PFSK-1 (cell line): ENCODE data around the gene FRMPD4.

Source experiments
- POLR2AphosphoS5 ChIP-seq: IDR thresholded peaks from 2 replicates; pipeline ENCODE4 v1.6.1; 2012; ENCODE audit warnings: low read depth, mild to moderate bottlenecking, control low read depth, low read length, moderate library complexity
- SIN3A ChIP-seq: IDR thresholded peaks from 2 replicates; pipeline ENCODE4 v1.6.1; 2012; ENCODE audit warnings: mild to moderate bottlenecking, low read length, moderate library complexity, borderline replicate concordance; ENCODE audit not compliant: insufficient read depth
- TAF1 ChIP-seq: IDR thresholded peaks from 2 replicates; pipeline ENCODE4 v1.6.1; 2012; ENCODE audit warnings: low read length, control low read depth, borderline replicate concordance; ENCODE audit not compliant: insufficient read depth
- TF ChIP-seq, protein P1 (sequence below), 2 experiments: IDR thresholded peaks; 2 replicates each; pipeline versions ENCODE4 v1.6.1 to v1.8.0; 2011 to 2012; ENCODE audit warnings: low read depth in 2 of 2, low read length in 2 of 2, control low read depth in 1 of 2, inconsistent platforms in 1 of 2, mild to moderate bottlenecking in 1 of 2, moderate library complexity in 1 of 2; ENCODE audit not compliant: insufficient read depth in 1 of 2

DNA sequence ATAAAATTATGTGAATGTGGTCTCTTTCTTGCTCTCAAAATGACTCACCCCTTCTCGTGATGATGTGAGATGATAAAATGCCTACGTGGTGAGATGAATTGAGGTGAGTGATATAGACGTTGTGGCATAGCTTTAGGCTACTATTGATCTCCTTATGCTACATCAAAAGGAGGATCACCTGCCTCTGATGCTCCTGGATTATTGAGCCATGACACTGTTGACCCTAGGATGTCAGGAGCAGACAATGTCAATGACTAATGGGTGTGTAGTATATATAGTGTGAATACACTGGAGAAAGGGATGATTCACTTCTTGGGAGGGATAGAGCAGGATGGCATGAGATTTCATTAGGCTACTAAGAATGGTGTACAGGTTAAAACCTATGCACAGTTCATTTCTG is 442.3 kb downstream of the FRMPD4 start:
- TF ChIP-seq, protein P1, sequence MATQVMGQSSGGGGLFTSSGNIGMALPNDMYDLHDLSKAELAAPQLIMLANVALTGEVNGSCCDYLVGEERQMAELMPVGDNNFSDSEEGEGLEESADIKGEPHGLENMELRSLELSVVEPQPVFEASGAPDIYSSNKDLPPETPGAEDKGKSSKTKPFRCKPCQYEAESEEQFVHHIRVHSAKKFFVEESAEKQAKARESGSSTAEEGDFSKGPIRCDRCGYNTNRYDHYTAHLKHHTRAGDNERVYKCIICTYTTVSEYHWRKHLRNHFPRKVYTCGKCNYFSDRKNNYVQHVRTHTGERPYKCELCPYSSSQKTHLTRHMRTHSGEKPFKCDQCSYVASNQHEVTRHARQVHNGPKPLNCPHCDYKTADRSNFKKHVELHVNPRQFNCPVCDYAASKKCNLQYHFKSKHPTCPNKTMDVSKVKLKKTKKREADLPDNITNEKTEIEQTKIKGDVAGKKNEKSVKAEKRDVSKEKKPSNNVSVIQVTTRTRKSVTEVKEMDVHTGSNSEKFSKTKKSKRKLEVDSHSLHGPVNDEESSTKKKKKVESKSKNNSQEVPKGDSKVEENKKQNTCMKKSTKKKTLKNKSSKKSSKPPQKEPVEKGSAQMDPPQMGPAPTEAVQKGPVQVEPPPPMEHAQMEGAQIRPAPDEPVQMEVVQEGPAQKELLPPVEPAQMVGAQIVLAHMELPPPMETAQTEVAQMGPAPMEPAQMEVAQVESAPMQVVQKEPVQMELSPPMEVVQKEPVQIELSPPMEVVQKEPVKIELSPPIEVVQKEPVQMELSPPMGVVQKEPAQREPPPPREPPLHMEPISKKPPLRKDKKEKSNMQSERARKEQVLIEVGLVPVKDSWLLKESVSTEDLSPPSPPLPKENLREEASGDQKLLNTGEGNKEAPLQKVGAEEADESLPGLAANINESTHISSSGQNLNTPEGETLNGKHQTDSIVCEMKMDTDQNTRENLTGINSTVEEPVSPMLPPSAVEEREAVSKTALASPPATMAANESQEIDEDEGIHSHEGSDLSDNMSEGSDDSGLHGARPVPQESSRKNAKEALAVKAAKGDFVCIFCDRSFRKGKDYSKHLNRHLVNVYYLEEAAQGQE (IDR thresholded peaks at IDR 0.05; ENCODE audit: insufficient read depth in 1 of 2, low read depth in 2 of 2, low read length in 2 of 2), result no peak
- TF ChIP-seq SIN3A, result no peak
- no peak for TF ChIP-seq TAF1
- TF ChIP-seq POLR2AphosphoS5, result no peak
